K562 (cell line): ENCODE results near the gene TNIP1. TPM values are rescaled to one million over a fixed set of nuclear protein-coding genes. Genes with fewer than 3 reads are reported as not detected.

Experiments used
- ADNP ChIP-seq: fragments of 200-800 bp; sonication (Bioruptor generic); IDR thresholded peaks from 2 replicates; pipeline ENCODE4 v1.6.1; 2016; ENCODE audit warnings: missing genetic modification characterization, missing compliant biosample characterization
- CHD4 ChIP-seq: fragments of 200-600 bp; sonication (generic); IDR thresholded peaks from 3 replicates; pipeline ENCODE4 v1.6.1; 2012; ENCODE audit warnings: low read depth, mild to moderate bottlenecking, mixed read lengths, low read length, inconsistent platforms; ENCODE audit not compliant: insufficient read depth, insufficient replicate concordance, poor library complexity, severe bottlenecking
- ESRRA ChIP-seq: fragments of 450-650 bp; IDR thresholded peaks from 2 replicates; pipeline ENCODE4 v1.6.1; 2014; ENCODE audit warnings: low read depth, mild to moderate bottlenecking, moderate library complexity, borderline replicate concordance
- HDAC1 ChIP-seq, 2 experiments: fragments of 450-650 bp; IDR thresholded peaks; 2 replicates each; pipeline ENCODE4 v1.6.1; 2016 to 2017; ENCODE audit warnings: inconsistent platforms in 1 of 2, mild to moderate bottlenecking in 1 of 2, moderate library complexity in 1 of 2
- HNRNPH1 ChIP-seq: fragments of 200-400 bp; formaldehyde crosslinking; optimal IDR thresholded peaks from 2 replicates; pipeline ENCODE3; 2017; ENCODE audit warnings: low read depth, mild to moderate bottlenecking, low read length, moderate library complexity
- MAFK ChIP-seq: IDR thresholded peaks from 2 replicates; pipeline ENCODE4 v1.6.1; 2011; ENCODE audit warnings: low read length, improper control_type of control experiment
- MEF2D ChIP-seq: conservative IDR thresholded peaks from 2 replicates; pipeline ENCODE4 v1.6.1; 2016; ENCODE audit warnings: low read depth, missing genetic modification characterization, missing compliant biosample characterization
- NFE2L1 ChIP-seq: fragments of 450-650 bp; IDR thresholded peaks from 2 replicates; pipeline ENCODE4 v1.6.1; 2016; ENCODE audit warnings: missing genetic modification characterization, low read depth, mild to moderate bottlenecking, missing compliant biosample characterization, moderate library complexity, borderline replicate concordance
- SMAD4 ChIP-seq: fragments of 250-450 bp; sonication (Bioruptor Pico); conservative IDR thresholded peaks from 2 replicates; pipeline ENCODE4 v1.8.0; 2021; ENCODE audit warnings: inconsistent platforms, mild to moderate bottlenecking, moderate library complexity
- ZC3H4 ChIP-seq: sonication (generic); formaldehyde crosslinking; IDR thresholded peaks from 2 replicates; pipeline ENCODE4 v1.9.0; 2021; ENCODE audit warnings: missing genetic modification reagents, borderline replicate concordance
- ZNF197 ChIP-seq: fragments of 200-800 bp; sonication (Bioruptor generic); IDR thresholded peaks from 2 replicates; pipeline ENCODE4 v1.6.1; 2016; ENCODE audit warnings: low read depth, missing genetic modification characterization, missing compliant biosample characterization
- ZNF316 ChIP-seq: fragments of 450-650 bp; IDR thresholded peaks from 2 replicates; pipeline ENCODE4 v1.6.1; 2016
- polyA plus RNA-seq, 8 experiments: library from polyadenylated mRNA; depleted of rRNA in 4 of 8; stranded (reverse) in 5 of 8; unstranded in 3 of 8; fragments of >200 nt; fragmentation: Nextera tagmentation in 2 of 8; fragmentation: Illumina TruSeq in 1 of 8; extraction: Ambion mirVana in 2 of 8; extraction: Trizol in 1 of 8; gene quantifications; 2 replicates each; pipeline versions ENCODE4 v1.2.1 to v1.2.3, GENCODE V29; 2011 to 2014; ENCODE audit warnings: inconsistent platforms in 1 of 8, missing spikeins in 1 of 8
- total RNA-seq, 7 experiments: library from RNA; depleted of rRNA in 6 of 7; stranded (reverse); fragments of >200 nt in 6 of 7; fragmentation: Illumina TruSeq in 2 of 7; extraction: Trizol in 2 of 7; gene quantifications; 2 replicates each; pipeline versions ENCODE4 v1.2.1 to v1.2.3, GENCODE V29; 2011 to 2021; ENCODE audit warnings: low replicate concordance in 1 of 7
- TF ChIP-seq, protein P1 (sequence below): sonication (generic); formaldehyde crosslinking; IDR thresholded peaks from 2 replicates; pipeline ENCODE4 v1.8.0; 2022; ENCODE audit warnings: missing genetic modification reagents, mild to moderate bottlenecking, moderate library complexity, borderline replicate concordance
- TF ChIP-seq, protein P2 (sequence below): fragments of 450-650 bp; formaldehyde crosslinking; IDR thresholded peaks from 2 replicates; pipeline ENCODE4 v1.4.0; 2020; ENCODE audit warnings: mild to moderate bottlenecking, mixed read lengths
- TF ChIP-seq, protein P3 (sequence below), 2 experiments: fragments of 450-650 bp; formaldehyde crosslinking in 1 of 2; IDR thresholded peaks; 2 replicates each; pipeline versions ENCODE4 v1.4.0 to v1.6.1; 2014 to 2020; ENCODE audit warnings: mild to moderate bottlenecking in 2 of 2, borderline replicate concordance in 1 of 2, low read depth in 1 of 2

The TNIP1 gene
- total and polyA plus RNA-seq, 9 of the 15 experiments (the other 6 are each of a cell fraction or from before 2014, with no cell fraction given) = 0.46 to 41.0 (median 24.6) TPM

DNA sequence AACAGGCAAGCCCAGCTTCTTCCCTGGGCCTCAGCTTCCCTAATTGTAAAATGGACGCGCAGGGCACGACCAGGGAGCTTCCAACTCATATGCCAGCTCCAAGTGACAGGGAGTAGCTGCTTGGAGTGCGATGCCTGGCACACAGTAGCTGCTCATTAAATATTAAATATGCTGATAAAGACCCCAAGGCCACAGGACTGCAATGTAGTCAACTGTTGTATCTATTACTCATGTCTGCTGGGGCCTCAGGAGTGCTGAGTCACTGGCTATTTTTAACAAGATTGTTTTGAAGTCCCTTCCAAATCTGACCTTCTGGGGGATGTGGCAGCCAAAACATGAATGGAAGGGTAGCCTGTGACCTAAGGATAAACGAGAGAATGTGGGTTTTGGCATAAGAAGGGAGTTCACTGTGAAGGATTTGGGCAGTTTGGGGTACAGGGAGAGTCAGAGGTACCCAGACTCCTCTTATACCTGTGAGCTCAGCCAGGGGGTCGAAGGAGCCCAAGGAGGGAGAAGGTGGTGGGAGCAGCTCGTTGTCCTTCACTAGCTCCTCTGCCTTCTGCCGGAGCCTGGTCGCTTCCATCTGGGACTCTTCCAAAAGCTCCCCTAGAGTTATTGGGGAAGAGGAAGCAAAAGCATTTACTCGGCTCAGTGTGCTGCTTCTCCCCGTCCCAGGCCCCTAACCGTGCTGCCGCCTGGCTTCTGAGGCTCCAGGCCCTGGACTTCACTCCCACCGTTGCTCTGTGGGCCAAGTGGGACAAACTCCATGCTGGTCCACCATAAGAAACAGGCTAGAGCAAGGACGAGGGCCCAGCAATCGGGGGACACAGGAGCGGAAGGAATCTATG is 17.5 kb downstream of the TNIP1 start (continued):
- TF ChIP-seq ZC3H4 (CRISPR knock-in tag) (no peak), NFE2L1 (tag) (peak; percentile 89), SMAD4 (CRISPR knock-in tag) (peak; percentile 83), ZNF316 (peak; percentile 93), ADNP (tag) (no peak), ZNF197 (CRISPR knock-in tag) (no peak), ESRRA (0 out of 2 replicates have a peak, but pooled peaks have one; percentile 17), CHD4 (no peak), HDAC1 (IDR thresholded peaks at IDR 0.05) (peak in 1 of 2 experiments; percentile 64; a peak in 1 of 4 replicates), MEF2D (peak; percentile 96), MAFK (peak; percentile 86), HNRNPH1 (no peak)
- TF ChIP-seq, protein P1, sequence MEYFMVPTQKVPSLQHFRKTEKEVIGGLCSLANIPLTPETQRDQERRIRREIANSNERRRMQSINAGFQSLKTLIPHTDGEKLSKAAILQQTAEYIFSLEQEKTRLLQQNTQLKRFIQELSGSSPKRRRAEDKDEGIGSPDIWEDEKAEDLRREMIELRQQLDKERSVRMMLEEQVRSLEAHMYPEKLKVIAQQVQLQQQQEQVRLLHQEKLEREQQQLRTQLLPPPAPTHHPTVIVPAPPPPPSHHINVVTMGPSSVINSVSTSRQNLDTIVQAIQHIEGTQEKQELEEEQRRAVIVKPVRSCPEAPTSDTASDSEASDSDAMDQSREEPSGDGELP (CRISPR knock-in tag) = 0 out of 2 replicates have a peak, but pooled peaks have one; percentile 17
- TF ChIP-seq, protein P2, sequence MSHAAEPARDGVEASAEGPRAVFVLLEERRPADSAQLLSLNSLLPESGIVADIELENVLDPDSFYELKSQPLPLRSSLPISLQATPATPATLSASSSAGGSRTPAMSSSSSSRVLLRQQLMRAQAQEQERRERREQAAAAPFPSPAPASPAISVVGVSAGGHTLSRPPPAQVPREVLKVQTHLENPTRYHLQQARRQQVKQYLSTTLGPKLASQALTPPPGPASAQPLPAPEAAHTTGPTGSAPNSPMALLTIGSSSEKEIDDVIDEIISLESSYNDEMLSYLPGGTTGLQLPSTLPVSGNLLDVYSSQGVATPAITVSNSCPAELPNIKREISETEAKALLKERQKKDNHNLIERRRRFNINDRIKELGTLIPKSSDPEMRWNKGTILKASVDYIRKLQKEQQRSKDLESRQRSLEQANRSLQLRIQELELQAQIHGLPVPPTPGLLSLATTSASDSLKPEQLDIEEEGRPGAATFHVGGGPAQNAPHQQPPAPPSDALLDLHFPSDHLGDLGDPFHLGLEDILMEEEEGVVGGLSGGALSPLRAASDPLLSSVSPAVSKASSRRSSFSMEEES (CRISPR knock-in tag) = no peak
- TF ChIP-seq, protein P3, sequence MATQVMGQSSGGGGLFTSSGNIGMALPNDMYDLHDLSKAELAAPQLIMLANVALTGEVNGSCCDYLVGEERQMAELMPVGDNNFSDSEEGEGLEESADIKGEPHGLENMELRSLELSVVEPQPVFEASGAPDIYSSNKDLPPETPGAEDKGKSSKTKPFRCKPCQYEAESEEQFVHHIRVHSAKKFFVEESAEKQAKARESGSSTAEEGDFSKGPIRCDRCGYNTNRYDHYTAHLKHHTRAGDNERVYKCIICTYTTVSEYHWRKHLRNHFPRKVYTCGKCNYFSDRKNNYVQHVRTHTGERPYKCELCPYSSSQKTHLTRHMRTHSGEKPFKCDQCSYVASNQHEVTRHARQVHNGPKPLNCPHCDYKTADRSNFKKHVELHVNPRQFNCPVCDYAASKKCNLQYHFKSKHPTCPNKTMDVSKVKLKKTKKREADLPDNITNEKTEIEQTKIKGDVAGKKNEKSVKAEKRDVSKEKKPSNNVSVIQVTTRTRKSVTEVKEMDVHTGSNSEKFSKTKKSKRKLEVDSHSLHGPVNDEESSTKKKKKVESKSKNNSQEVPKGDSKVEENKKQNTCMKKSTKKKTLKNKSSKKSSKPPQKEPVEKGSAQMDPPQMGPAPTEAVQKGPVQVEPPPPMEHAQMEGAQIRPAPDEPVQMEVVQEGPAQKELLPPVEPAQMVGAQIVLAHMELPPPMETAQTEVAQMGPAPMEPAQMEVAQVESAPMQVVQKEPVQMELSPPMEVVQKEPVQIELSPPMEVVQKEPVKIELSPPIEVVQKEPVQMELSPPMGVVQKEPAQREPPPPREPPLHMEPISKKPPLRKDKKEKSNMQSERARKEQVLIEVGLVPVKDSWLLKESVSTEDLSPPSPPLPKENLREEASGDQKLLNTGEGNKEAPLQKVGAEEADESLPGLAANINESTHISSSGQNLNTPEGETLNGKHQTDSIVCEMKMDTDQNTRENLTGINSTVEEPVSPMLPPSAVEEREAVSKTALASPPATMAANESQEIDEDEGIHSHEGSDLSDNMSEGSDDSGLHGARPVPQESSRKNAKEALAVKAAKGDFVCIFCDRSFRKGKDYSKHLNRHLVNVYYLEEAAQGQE (IDR thresholded peaks at IDR 0.05; ENCODE audit: borderline replicate concordance) = peak; percentile 37; the same call in 1 of the 2 replicates
- TF ChIP-seq, protein P3 (CRISPR knock-in tag; IDR thresholded peaks at IDR 0.05; ENCODE audit: low read depth) = no peak
